GM23248 (cell line): ENCODE results near the gene RPS29.

Experiments
- EZH2 ChIP-seq: fragments of 200-600 bp; sonication (generic); IDR thresholded peaks from 2 replicates; pipeline ENCODE4 v1.6.1; 2018; ENCODE audit warnings: antibody characterized with exemption, mild to moderate bottlenecking; ENCODE audit not compliant: insufficient read depth, poor library complexity, severe bottlenecking
- EZH2phosphoT487 ChIP-seq: fragments of 200-600 bp; sonication (generic); IDR thresholded peaks from 2 replicates; pipeline ENCODE4 v1.6.1; 2018; ENCODE audit warnings: antibody characterized with exemption, moderate library complexity, mild to moderate bottlenecking, low read depth; ENCODE audit not compliant: insufficient read depth

GRCh38 chr14:49578141-49578540, 8.0 kb downstream of the RPS29 start:
- TF ChIP-seq EZH2phosphoT487 (no peak), EZH2 (no peak)
